Neuronal stem cell (in vitro differentiated cells): ENCODE results near the gene ARHGAP26.

Experiments
- DNase-seq: peaks from one replicate; pipeline ENCODE4 v3.0.0-alpha.2; 2013; ENCODE audit warnings: low spot score
- H2AFZ ChIP-seq: one replicate; pipeline ENCODE4 v1.6.1; 2013; ENCODE audit warnings: mild to moderate bottlenecking, low read length, inconsistent platforms
- H2AK5ac ChIP-seq: 2 replicates; pipeline ENCODE4 v1.6.1; 2013; ENCODE audit warnings: low read depth, mild to moderate bottlenecking, inconsistent platforms, low read length, moderate library complexity, mixed read lengths
- H2BK120ac ChIP-seq: 2 replicates; pipeline ENCODE4 v1.6.1; 2013; ENCODE audit warnings: low read depth, mild to moderate bottlenecking, inconsistent platforms, low read length, moderate library complexity, mixed read lengths
- H2BK12ac ChIP-seq: one replicate; pipeline ENCODE4 v1.6.1; 2013; ENCODE audit warnings: low read length, inconsistent platforms
- H2BK15ac ChIP-seq: 2 replicates; pipeline ENCODE4 v1.6.1; 2013; ENCODE audit warnings: mild to moderate bottlenecking, low read length, inconsistent platforms, mixed read lengths
- H2BK5ac ChIP-seq: one replicate; pipeline ENCODE4 v1.6.1; 2013; ENCODE audit warnings: inconsistent platforms, mild to moderate bottlenecking, low read length, moderate library complexity
- H3K14ac ChIP-seq: one replicate; pipeline ENCODE4 v1.6.1; 2013; ENCODE audit warnings: low read length, inconsistent platforms
- H3K18ac ChIP-seq: 2 replicates; pipeline ENCODE4 v1.6.1; 2013; ENCODE audit warnings: low read length, inconsistent platforms
- H3K23ac ChIP-seq: 2 replicates; pipeline ENCODE4 v1.6.1; 2013; ENCODE audit warnings: low read depth, mild to moderate bottlenecking, mixed read lengths, low read length, inconsistent platforms; ENCODE audit not compliant: poor library complexity
- H3K27ac ChIP-seq: replicated peaks from 3 replicates; pipeline ENCODE4 v1.5.1; 2013; ENCODE audit warnings: low read length, inconsistent platforms
- H3K27me3 ChIP-seq, 3 experiments: 2 replicates each; pipeline ENCODE4 v1.6.1; 2013; ENCODE audit warnings: low read length in 3 of 3, mild to moderate bottlenecking in 2 of 3, inconsistent platforms in 1 of 3, low read depth in 1 of 3, mixed read lengths in 1 of 3, moderate library complexity in 1 of 3; ENCODE audit not compliant: control insufficient read depth in 3 of 3, insufficient read depth in 3 of 3
- H3K36me3 ChIP-seq, 2 donors: replicated peaks in 1 of 2; 2 replicates each; pipeline ENCODE4 v1.6.1; 2013; ENCODE audit warnings: low read length in 2 of 2; ENCODE audit not compliant: control insufficient read depth in 2 of 2, insufficient read depth in 2 of 2
- H3K4ac ChIP-seq: 2 replicates; pipeline ENCODE4 v1.6.1; 2013; ENCODE audit warnings: inconsistent platforms, mild to moderate bottlenecking, low read length, moderate library complexity
- H3K4me1 ChIP-seq, 2 donors: 1 replicate in 1 of 2; 2 replicates in 1 of 2; pipeline ENCODE4 v1.6.1; 2013; ENCODE audit warnings: low read length in 2 of 2, low read depth in 1 of 2; ENCODE audit not compliant: control insufficient read depth in 2 of 2, insufficient read depth in 1 of 2
- H3K4me2 ChIP-seq: one replicate; pipeline ENCODE4 v1.6.1; 2013; ENCODE audit warnings: mild to moderate bottlenecking, low read length, inconsistent platforms; ENCODE audit not compliant: insufficient read depth, poor library complexity, severe bottlenecking
- H3K4me3 ChIP-seq, 2 donors: 2 replicates each; pipeline ENCODE4 v1.5.1; 2013; ENCODE audit warnings: low read length in 2 of 2, mild to moderate bottlenecking in 2 of 2, inconsistent platforms in 1 of 2, moderate library complexity in 1 of 2
- H3K79me1 ChIP-seq: one replicate; pipeline ENCODE4 v1.6.1; 2013; ENCODE audit warnings: low read depth, mild to moderate bottlenecking, inconsistent platforms, low read length, moderate library complexity
- H3K9ac ChIP-seq: one replicate; pipeline ENCODE4 v1.6.1; 2013; ENCODE audit warnings: mild to moderate bottlenecking, low read depth, low read length, inconsistent platforms; ENCODE audit not compliant: poor library complexity
- H3K9me3 ChIP-seq, 2 donors: replicated peaks in 1 of 2; 2 replicates each; pipeline versions ENCODE3 to v1.6.1; 2013; ENCODE audit warnings: low read length in 2 of 2, mild to moderate bottlenecking in 2 of 2, inconsistent platforms in 1 of 2, low read depth in 1 of 2, mixed read lengths in 1 of 2, moderate library complexity in 1 of 2; ENCODE audit not compliant: control insufficient read depth in 2 of 2, insufficient read depth in 1 of 2
- H4K8ac ChIP-seq: one replicate; pipeline ENCODE4 v1.6.1; 2013; ENCODE audit warnings: low read depth, mild to moderate bottlenecking, inconsistent platforms, low read length, moderate library complexity
- H4K91ac ChIP-seq: one replicate; pipeline ENCODE4 v1.6.1; 2013; ENCODE audit warnings: low read length, low read depth, mild to moderate bottlenecking, inconsistent platforms; ENCODE audit not compliant: poor library complexity
- WGBS, 2 donors: extraction: QIAGEN DNeasy Blood & Tissue Kit; methylation state at CpG; one replicate each; pipeline ENCODE4 v1.1.7; 2013; ENCODE audit warnings: missing lambda C conversion rate in 2 of 2, mixed read lengths in 1 of 2; ENCODE audit not compliant: insufficient read length in 2 of 2, insufficient replicate concordance in 1 of 2; ENCODE audit errors: extremely low coverage in 2 of 2; 5-methylcytosine and 5-hydroxymethylcytosine counted together

The ARHGAP26 gene

GRCh38 chr5:142758062-142758795 lies 11.9 kb upstream of the ARHGAP26 start:
- Histone ChIP-seq H2BK15ac (no peak overlapping the region), H3K36me3 (no peaks in the 10 kb centered on the region), H3K27ac (no peak overlapping the region), H3K4me3 (no peak overlapping the region), H2AFZ (no peak overlapping the region), H3K18ac (no peak overlapping the region), H3K4me1 (peaks cover 0 to 1% of the 10 kb centered on the region in 2 donors), H3K9me3 (no peaks in the 10 kb centered on the region), H3K9ac (no peak overlapping the region), H2AK5ac (no peak overlapping the region), H2BK5ac (no peak overlapping the region), H3K27me3 (no peaks in the 10 kb centered on the region), H3K79me1 (peaks cover 2% of the 10 kb centered on the region), H3K14ac (no peak overlapping the region), H4K91ac (no peak overlapping the region), H3K23ac (no peak overlapping the region), H2BK120ac (no peak overlapping the region), H4K8ac (no peak overlapping the region), H3K4ac (no peak overlapping the region), H2BK12ac (no peak overlapping the region), H3K4me2 (no peak overlapping the region)
- DNase-seq, result no peak
- no CpG with 5 or more reads among the region's 7 CpGs for WGBS, 2 donors

GRCh38 chr5:142758796-142759145 lies 11.4 kb upstream of the ARHGAP26 start:
- H3K4me2 ChIP-seq, result no peak overlapping the region
- H3K4me1 ChIP-seq, result no peaks in the 10 kb centered on the region
- no peaks in the 10 kb centered on the region for H3K27me3 ChIP-seq
- no peak overlapping the region for H2BK12ac ChIP-seq
- H3K79me1 ChIP-seq, result peaks cover 2% of the 10 kb centered on the region
- H3K27ac ChIP-seq, result no peak overlapping the region
- H3K36me3 ChIP-seq, result no peaks in the 10 kb centered on the region
- no peak overlapping the region for H3K4ac ChIP-seq
- no peak overlapping the region for H4K91ac ChIP-seq
- no peak overlapping the region for H3K9ac ChIP-seq
- H2BK5ac ChIP-seq, result no peak overlapping the region
- no peaks in the 10 kb centered on the region for H3K9me3 ChIP-seq
- no peak overlapping the region for H2AK5ac ChIP-seq
- no peak overlapping the region for H3K23ac ChIP-seq
- WGBS, 2 donors, result no CpG with 5 or more reads among the region's 1 CpG
- DNase-seq, result no peak
- no peak overlapping the region for H2BK15ac ChIP-seq
- no peak overlapping the region for H4K8ac ChIP-seq
- H3K14ac ChIP-seq, result no peak overlapping the region
- no peak overlapping the region for H2BK120ac ChIP-seq
- H2AFZ ChIP-seq, result no peak overlapping the region
- no peak overlapping the region for H3K4me3 ChIP-seq
- H3K18ac ChIP-seq, result no peak overlapping the region

DNA sequence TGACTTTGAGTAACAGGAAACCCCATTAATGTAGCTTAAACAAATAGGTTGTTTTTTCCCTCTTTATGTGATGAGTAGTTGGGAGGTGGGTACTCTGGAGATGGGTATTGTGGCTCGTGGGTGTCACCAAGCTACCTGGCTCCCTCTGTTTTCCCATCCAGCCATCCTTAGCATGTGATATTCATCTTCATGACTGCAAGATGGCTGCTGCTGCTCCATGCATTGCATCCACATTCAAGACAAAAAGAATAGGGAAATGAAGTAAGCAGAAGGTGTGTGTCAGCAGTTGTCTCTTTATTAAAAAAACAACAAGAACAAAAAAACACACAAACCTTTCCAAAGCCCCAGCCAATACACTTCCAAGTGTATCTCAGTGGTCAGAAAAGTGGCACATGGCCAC lies 6.5 kb upstream of the ARHGAP26 start:
- Histone ChIP-seq H3K4ac (no peak overlapping the region), H3K27ac (no peak overlapping the region), H3K27me3 (no peaks in the 10 kb centered on the region), H3K79me1 (peaks cover 2% of the 10 kb centered on the region), H2AK5ac (no peak overlapping the region), H3K18ac (no peak overlapping the region), H3K9ac (no peak overlapping the region), H3K9me3 (no peaks in the 10 kb centered on the region), H2BK12ac (no peak overlapping the region), H3K23ac (no peak overlapping the region), H4K91ac (no peak overlapping the region), H3K4me3 (no peak overlapping the region), H3K4me2 (no peak overlapping the region), H3K14ac (no peak overlapping the region), H4K8ac (no peak overlapping the region), H2BK5ac (no peak overlapping the region), H3K36me3 (no peaks in the 10 kb centered on the region), H2BK15ac (no peak overlapping the region), H2AFZ (no peak overlapping the region), H3K4me1 (peaks cover 0 to 4% of the 10 kb centered on the region in 2 donors), H2BK120ac (no peak overlapping the region)
- no peak for DNase-seq
- no CpG with 5 or more reads among the region's 1 CpG for WGBS, 2 donors

- H3K36me3 ChIP-seq, result no peaks in the 10 kb centered on the region
- no peak overlapping the region for H3K4me3 ChIP-seq
- no peak overlapping the region for H4K8ac ChIP-seq
- no peaks in the 10 kb centered on the region for H3K9me3 ChIP-seq
- no peak overlapping the region for H3K4ac ChIP-seq
- no peak overlapping the region for H2BK5ac ChIP-seq
- no peak overlapping the region for H3K27ac ChIP-seq
- no peak overlapping the region for H2BK15ac ChIP-seq
- no peak overlapping the region for H3K14ac ChIP-seq
- H4K91ac ChIP-seq, result no peak overlapping the region
- no peak overlapping the region for H2BK12ac ChIP-seq
- H2BK120ac ChIP-seq, result no peak overlapping the region
- H3K79me1 ChIP-seq, result peaks cover 2% of the 10 kb centered on the region
- no peak overlapping the region for H3K23ac ChIP-seq
- H3K18ac ChIP-seq, result no peak overlapping the region
- H3K4me2 ChIP-seq, result no peak overlapping the region
- H3K4me1 ChIP-seq, result peaks cover 3 to 20% of the 10 kb centered on the region in 2 donors
- H3K9ac ChIP-seq, result no peak overlapping the region
- WGBS, 2 donors, result no CpG with 5 or more reads among the region's 3 CpGs
- no peak for DNase-seq
- H2AFZ ChIP-seq, result no peak overlapping the region
- no peaks in the 10 kb centered on the region for H3K27me3 ChIP-seq
- H2AK5ac ChIP-seq, result no peak overlapping the region
These were observed 3.0 kb upstream of the ARHGAP26 start for GRCh38 chr5:142767178-142767577.
